Transverse colon (tissue), 4 donors: ENCODE results near the gene ENTR1. TPM values are rescaled to one million over a fixed set of nuclear protein-coding genes. Genes with fewer than 3 reads are reported as not detected.

Experiments used
- DNase-seq: peaks from one replicate; pipeline ENCODE4 v3.0.0-alpha.2; 2019
- H3K27ac ChIP-seq, 4 donors: fragments of 200-600 bp; sonication (generic); 2 replicates each; pipeline ENCODE4 v1.5.1; 2016 to 2018; ENCODE audit warnings: inconsistent platforms in 4 of 4
- H3K27me3 ChIP-seq: fragments of 200-600 bp; sonication (generic); 2 replicates; pipeline ENCODE4 v1.5.1; 2017; ENCODE audit warnings: inconsistent platforms
- H3K36me3 ChIP-seq, 4 donors: fragments of 200-600 bp; sonication (generic); 2 replicates each; pipeline ENCODE4 v1.5.1; 2017 to 2019; ENCODE audit warnings: inconsistent platforms in 4 of 4
- H3K4me1 ChIP-seq, 4 donors: fragments of 200-600 bp; sonication (generic); 2 replicates each; pipeline ENCODE4 v1.5.1; 2017 to 2020; ENCODE audit warnings: inconsistent platforms in 4 of 4
- H3K4me3 ChIP-seq, 4 donors: fragments of 200-600 bp; sonication (generic); 1 replicate in 1 of 4; 2 replicates in 3 of 4; pipeline versions ENCODE4 v1.5.1 to v1.6.1; 2017 to 2019; ENCODE audit warnings: inconsistent platforms in 4 of 4
- H3K9me3 ChIP-seq, 2 donors: fragments of 200-600 bp; sonication (generic); 2 replicates each; pipeline ENCODE4 v1.5.1; 2017 to 2019; ENCODE audit warnings: inconsistent platforms in 2 of 2
- EP300 ChIP-seq: sonication (generic); formaldehyde crosslinking; IDR thresholded peaks from one replicate; pipeline ENCODE4 v1.6.1; 2017; ENCODE audit warnings: antibody characterized with exemption, low read depth
- POLR2A ChIP-seq: fragments of 450-650 bp; IDR thresholded peaks from one replicate; pipeline ENCODE4 v1.6.1; 2016; ENCODE audit warnings: antibody characterized with exemption, mild to moderate bottlenecking, moderate library complexity
- POLR2AphosphoS5 ChIP-seq, 3 donors: sonication (generic); formaldehyde crosslinking; IDR thresholded peaks; one replicate each; pipeline ENCODE4 v1.6.1; 2016; ENCODE audit warnings: antibody characterized with exemption in 3 of 3
- WGBS, 2 donors: methylation state at CpG; one replicate each; pipeline ENCODE4 v1.1.5; 2018; ENCODE audit warnings: low coverage in 1 of 2; 5-methylcytosine and 5-hydroxymethylcytosine counted together
- in situ Hi-C, 4 donors: fragments of 200-750 bp; cut with MboI; loops; one replicate each; pipeline versions ENCODE4 v1.15.0 to v1.15.1; 2017; ENCODE audit warnings: low sequenced_read_pairs in 3 of 4, low pct_ligation_motif_present in 1 of 4, low pct_unique_long_range_greater_than_20kb in 1 of 4
- intact Hi-C: fragments of 100-400 bp; cut with DNase I; formaldehyde crosslinking; loops from one replicate; pipeline ENCODE4 v1.15.1; 2023; ENCODE audit warnings: low total_unique reads
- total RNA-seq, 4 donors: library from RNA; depleted of rRNA; stranded (reverse); fragments of >200 nt; gene quantifications; one replicate each; pipeline ENCODE4 v1.1.0, GENCODE V29; 2016
- TF ChIP-seq, protein P1 (sequence below), 5 experiments: fragments of 200-600 bp in 3 of 5; fragments of 450-650 bp in 2 of 5; sonication (generic) in 3 of 5; IDR thresholded peaks; 1 replicate in 2 of 5; 2 replicates in 3 of 5; pipeline ENCODE4 v1.5.1; 2016 to 2017; ENCODE audit warnings: antibody characterized with exemption in 5 of 5, inconsistent platforms in 3 of 5, mild to moderate bottlenecking in 2 of 5, moderate library complexity in 1 of 5

ENTR1 gene
- total RNA-seq, 4 donors from 2014 or later = 23.6 to 74.6 (median 40.9) TPM

DNA sequence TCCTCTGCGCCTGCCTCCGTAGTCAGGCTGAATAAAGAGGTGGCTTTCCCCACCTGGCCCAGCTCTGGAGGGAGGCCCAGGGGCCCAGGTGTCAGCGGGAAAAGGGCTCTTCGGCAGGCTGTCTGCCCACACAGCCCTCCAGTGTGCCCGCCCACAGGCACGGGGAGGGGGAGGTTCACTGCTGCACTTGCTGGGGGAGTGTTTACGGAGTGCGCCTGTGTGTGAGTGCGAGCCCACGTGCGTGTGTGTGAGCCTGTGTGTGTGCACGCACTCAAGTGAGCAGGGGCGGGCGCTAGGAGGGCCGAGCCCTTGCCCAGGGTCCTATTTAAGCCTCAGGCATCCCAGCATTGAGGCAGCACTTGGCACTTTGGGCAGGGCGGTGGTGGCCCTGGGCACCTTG is 57.7 kb downstream of the ENTR1 start:
- TF ChIP-seq POLR2AphosphoS5 (IDR thresholded peaks at IDR 0.05) = no peak
- TF ChIP-seq EP300 = no peak
- TF ChIP-seq, protein P1, sequence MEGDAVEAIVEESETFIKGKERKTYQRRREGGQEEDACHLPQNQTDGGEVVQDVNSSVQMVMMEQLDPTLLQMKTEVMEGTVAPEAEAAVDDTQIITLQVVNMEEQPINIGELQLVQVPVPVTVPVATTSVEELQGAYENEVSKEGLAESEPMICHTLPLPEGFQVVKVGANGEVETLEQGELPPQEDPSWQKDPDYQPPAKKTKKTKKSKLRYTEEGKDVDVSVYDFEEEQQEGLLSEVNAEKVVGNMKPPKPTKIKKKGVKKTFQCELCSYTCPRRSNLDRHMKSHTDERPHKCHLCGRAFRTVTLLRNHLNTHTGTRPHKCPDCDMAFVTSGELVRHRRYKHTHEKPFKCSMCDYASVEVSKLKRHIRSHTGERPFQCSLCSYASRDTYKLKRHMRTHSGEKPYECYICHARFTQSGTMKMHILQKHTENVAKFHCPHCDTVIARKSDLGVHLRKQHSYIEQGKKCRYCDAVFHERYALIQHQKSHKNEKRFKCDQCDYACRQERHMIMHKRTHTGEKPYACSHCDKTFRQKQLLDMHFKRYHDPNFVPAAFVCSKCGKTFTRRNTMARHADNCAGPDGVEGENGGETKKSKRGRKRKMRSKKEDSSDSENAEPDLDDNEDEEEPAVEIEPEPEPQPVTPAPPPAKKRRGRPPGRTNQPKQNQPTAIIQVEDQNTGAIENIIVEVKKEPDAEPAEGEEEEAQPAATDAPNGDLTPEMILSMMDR (IDR thresholded peaks at IDR 0.05) = no peak
- TF ChIP-seq POLR2A = no peak
- H3K4me1 ChIP-seq = peaks cover 0 to 6% (median 3%) of the 10 kb centered on the region in 4 donors
- no peaks in the 10 kb centered on the region for H3K36me3 ChIP-seq
- H3K4me3 ChIP-seq = no peak overlapping the region
- DNase-seq = no peak
- no peaks in the 10 kb centered on the region for H3K9me3 ChIP-seq
- in situ Hi-C loops = no loop called here
- no peaks in the 10 kb centered on the region for H3K27me3 ChIP-seq
- H3K27ac ChIP-seq = no peak overlapping the region
- 58% methylated on average over 16 of the region's 16 CpGs; no CpG with 5 or more reads in 1 of the 2 donors for WGBS, 2 donors
- intact Hi-C loops = no loop called here

Other genes starting within 250 kb of the ENTR1 start
- not detected for gene LHX3, start 205.5 kb downstream of the ENTR1 start, total RNA-seq
- gene QSOX2, start 164.8 kb downstream of the ENTR1 start, total RNA-seq = 10 to 100 TPM in 1 of 4 donors, 1 to 10 TPM in 3; 3.7 to 18.1 (median 4.8) TPM
- gene CCDC187, start 106.5 kb downstream of the ENTR1 start, total RNA-seq = 1 to 10 TPM in 1 of 4 donors, under 1 TPM in 2, not detected in 1; 0.40 to 1.1 (median 0.41) TPM
- gene GPSM1, start 83.1 kb downstream of the ENTR1 start, total RNA-seq = 1 to 10 TPM; 2.3 to 8.6 (median 7.0) TPM
- 10 to 100 TPM in 2 of 4 donors, 1 to 10 TPM in 2; 6.7 to 17.3 (median 10.4) TPM for gene DNLZ, start 46.9 kb downstream of the ENTR1 start, total RNA-seq
- 1 to 10 TPM; 1.1 to 5.6 (median 2.0) TPM for gene CARD9, start 36.9 kb downstream of the ENTR1 start, total RNA-seq
- 10 to 100 TPM in 2 of 4 donors, 1 to 10 TPM in 2; 6.0 to 14.5 (median 10.1) TPM for gene SNAPC4, start 10.4 kb downstream of the ENTR1 start, total RNA-seq
- gene PMPCA, start within 50 bp of the ENTR1 start, total RNA-seq = 10 to 100 TPM; 24.3 to 61.3 (median 45.8) TPM
- gene INPP5E, start 29.2 kb upstream of the ENTR1 start, total RNA-seq = 10 to 100 TPM; 12.5 to 57.5 (median 18.3) TPM
- 10 to 100 TPM; 54.1 to 75.9 (median 65.8) TPM for gene SEC16A, start 72.4 kb upstream of the ENTR1 start, total RNA-seq
- gene NOTCH1, start 135.4 kb upstream of the ENTR1 start, total RNA-seq = 100 to 1,000 TPM in 2 of 4 donors, 10 to 100 TPM in 2; 48.2 to 154 (median 98.2) TPM